Fibroblast of mammary gland (primary cell): ENCODE measurements around the gene MORC4.

Experiments used
- DNase-seq: peaks from one replicate; pipeline ENCODE4 v3.0.0-alpha.2; 2010; ENCODE audit warnings: low read depth
- H3K4me3 ChIP-seq: 2 replicates; pipeline ENCODE4 v1.5.1; 2011; ENCODE audit warnings: low read depth, mild to moderate bottlenecking, low read length, moderate library complexity; ENCODE audit not compliant: control insufficient read depth
- CTCF ChIP-seq: conservative IDR thresholded peaks from 2 replicates; pipeline ENCODE4 v1.5.1; 2011; ENCODE audit warnings: low read depth, low read length, inconsistent platforms; ENCODE audit not compliant: control insufficient read depth, insufficient read depth

Gene MORC4

GRCh38 chrX:106899276-106899675 is 100.7 kb downstream of the MORC4 start:
- TF ChIP-seq CTCF: no peak
- no peak for DNase-seq
- no peak overlapping the region for H3K4me3 ChIP-seq

GRCh38 chrX:106898462-106898861 is 101.5 kb downstream of the MORC4 start:
- peak; percentile 44 for TF ChIP-seq CTCF
- no peak overlapping the region for H3K4me3 ChIP-seq
- peak; percentile 70 for DNase-seq

GRCh38 chrX:106897259-106897658 is 102.8 kb downstream of the MORC4 start:
- no peak overlapping the region for H3K4me3 ChIP-seq
- no peak for TF ChIP-seq CTCF
- peak; percentile 81 for DNase-seq

GRCh38 chrX:106894978-106895452 is 105.0 kb downstream of the MORC4 start:
- DNase-seq: peak; percentile 75
- H3K4me3 ChIP-seq: no peak overlapping the region
- no peak for TF ChIP-seq CTCF

- peak; percentile 94 for TF ChIP-seq CTCF
- peak; percentile 77 for DNase-seq
Measured at GRCh38 chrX:106894392-106894909, 105.6 kb downstream of the MORC4 start.

GRCh38 chrX:106891762-106892460 is 108.1 kb downstream of the MORC4 start:
- DNase-seq: no peak
- no peak for TF ChIP-seq CTCF
- no peak overlapping the region for H3K4me3 ChIP-seq

More at GRCh38 chrX:106894392-106894909, 105.6 kb downstream of the MORC4 start:
- H3K4me3 ChIP-seq: no peak overlapping the region
